NCI-H524 treated with DMSO at 0.1 percent for 48 hours (cell line): Measurements from ENCODE around the gene NFX1.
"Not testable (repeated sequence)": the region's sequence is repeated elsewhere in the genome, so short reads cannot be mapped to it uniquely, and the experiment has no call there.

Experiments
- DNase-seq: peaks from one replicate; lab custom pipeline; 2025; lab: John Stamatoyannopoulos, UW

The NFX1 gene

DNA sequence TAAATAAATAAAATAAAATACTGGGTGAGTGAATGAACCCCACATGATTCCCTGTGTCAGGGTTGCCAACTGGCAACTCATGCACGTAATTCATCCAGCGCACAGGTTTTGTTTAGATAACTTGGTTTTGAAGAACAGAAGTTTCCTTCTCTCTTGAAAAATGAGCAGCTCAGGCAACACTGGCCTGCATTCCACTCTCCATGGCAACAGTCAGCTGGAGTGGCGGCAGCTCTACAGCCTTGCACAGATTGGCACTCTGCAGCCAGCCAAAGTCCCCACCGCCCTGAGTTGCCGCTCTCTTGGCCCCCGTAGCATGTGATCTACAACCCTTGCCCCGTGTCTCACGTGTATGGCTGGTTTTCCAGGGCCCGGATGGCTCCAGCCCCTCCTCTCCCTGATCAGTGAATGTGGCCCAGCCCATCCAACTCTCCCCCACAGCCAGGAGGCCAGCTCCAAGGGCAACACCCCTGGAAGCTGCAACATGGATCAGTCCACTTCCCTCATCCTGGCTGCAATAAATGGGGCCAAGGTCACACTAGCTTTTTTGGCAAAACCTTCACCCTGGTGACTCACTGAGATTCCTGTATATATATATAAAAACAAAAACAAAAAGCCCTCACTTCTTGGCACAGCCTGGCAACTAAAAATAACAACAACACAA is 100.9 kb downstream of the NFX1 start:
- not testable (repeated sequence) for DNase-seq

DNA sequence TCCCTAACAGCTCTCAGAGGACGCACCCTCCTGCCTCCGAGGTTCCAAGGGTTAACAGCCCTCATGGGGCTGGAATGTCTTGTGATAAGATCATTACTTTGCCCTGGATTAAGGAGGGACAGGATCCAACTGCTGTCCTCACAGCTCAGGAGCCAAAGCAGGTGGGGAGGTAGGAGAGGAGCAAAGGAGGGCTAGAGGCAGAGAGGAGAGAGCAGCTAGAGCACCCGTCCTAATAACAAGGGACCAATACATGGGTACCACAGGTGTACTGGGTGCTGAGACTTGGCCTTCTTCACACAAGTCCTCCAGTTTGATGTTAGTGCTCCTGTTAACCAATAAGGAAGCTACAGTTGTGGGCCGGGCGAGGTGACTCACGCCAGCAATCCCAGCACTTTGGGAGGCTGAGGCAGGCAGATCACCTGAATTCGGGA is 102.3 kb downstream of the NFX1 start:
- not testable (repeated sequence) for DNase-seq

DNA sequence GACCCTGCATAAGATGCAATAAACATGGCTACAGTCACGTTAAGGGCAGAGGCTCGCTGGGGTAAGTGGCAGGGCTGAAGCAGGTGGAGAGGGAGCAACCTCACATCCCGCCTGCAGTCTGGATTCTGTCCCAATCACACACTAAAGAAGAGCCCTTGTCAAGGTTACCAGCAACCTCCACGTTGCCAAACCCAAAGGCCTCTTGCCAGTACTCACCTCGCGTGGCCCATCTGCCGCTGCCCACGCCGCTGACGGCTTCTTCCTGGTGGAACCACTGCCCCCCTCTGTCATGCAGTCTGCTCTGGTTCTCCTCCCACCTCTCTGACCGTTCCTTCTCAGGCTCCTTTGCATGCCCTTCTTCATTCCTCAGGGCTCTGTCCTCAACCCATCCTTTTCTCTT is 103.3 kb downstream of the NFX1 start:
- DNase-seq, result no peak

DNA sequence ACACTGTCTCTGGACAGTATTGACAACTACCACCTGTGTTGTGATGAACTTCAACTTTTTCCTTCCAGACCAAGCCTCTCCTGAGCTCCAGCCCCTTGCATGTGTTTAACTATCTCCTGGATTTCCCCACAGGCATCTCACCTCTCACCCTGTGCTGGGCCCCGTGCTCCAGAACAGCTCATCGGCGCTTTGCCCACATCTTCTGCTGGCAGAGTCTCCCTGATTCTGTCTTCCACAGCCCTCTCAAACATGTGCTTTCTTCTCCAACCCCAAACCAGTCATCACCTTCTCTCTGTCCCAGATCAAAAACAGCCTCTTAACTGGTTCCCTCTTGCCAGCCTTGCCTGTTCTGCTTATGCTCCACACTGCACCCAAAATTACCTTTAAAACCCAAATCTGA is 103.7 kb downstream of the NFX1 start:
- DNase-seq, result not testable (repeated sequence)

DNA sequence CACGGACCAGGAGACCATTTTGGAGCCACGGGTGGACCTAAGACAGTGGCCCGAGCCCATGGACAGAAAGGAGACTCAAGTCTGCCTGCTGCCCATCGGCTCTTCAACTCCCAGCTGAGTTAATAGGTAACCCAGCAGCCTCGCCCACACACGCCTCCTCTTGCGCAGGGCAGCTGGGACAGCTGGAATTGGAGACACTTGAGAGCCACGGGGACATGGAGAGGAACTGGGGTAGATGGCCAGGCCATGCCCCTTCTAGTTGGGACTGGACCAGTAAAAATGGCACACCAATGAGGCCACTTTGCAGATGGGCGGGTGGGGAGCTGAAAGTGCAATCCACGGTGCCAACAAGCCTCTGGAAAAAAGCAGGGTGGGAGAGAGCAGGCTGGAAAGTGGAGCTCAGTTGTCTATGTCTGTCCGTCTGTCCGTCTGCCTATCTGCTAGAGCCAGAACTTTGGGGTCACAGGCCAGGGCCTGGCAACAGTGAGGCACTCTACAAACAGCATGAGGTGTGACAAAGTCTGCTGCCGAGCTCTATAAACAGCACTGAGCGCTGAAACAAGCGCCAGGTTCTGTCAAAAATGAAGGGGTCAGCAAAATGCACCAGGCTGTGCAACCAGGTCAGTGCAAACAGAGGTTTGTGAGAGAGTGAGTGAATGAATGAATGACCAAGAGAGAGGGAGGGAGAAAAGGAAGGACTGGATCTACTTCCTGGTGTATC is 105.0 kb downstream of the NFX1 start:
- not testable (repeated sequence) for DNase-seq

DNA sequence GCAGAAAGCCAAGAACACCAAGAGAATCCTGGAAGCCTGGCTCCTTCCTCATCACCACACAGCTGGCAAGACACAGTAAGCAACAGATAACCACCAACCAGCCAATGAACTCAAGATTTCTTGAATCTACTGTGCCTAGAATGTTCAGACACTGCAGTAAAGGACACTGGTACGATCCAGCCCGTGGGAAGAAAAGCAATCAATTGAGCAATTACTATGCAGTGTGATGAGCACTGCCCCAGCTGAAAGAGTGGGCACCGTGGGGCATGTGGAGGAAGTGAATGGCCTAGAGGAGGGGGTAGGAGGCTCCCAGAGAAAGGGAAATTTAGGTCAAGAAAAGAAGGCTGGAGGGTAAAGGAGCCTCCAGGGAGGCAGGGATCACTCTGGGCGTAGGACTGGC is 107.5 kb downstream of the NFX1 start:
- DNase-seq, result not testable (repeated sequence)

DNA sequence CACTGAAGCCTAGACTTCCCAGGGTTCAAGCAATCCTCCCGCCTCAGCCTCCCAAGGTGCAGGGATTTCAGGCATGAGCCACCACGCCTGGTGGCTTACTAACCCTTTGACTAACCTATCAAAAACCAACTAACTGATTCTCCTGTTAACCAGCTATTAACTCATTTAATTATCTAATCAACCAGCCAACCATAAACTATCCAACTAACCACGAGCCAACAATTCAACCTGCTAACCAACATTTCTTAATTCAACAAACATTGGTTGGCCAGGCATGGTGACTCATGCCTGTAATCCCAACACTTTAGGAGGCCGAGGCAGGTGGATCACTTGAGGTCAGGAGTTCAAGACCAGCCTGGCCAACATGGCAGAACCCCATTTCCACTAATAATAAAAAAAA is 108.7 kb downstream of the NFX1 start:
- not testable (repeated sequence) for DNase-seq

DNA sequence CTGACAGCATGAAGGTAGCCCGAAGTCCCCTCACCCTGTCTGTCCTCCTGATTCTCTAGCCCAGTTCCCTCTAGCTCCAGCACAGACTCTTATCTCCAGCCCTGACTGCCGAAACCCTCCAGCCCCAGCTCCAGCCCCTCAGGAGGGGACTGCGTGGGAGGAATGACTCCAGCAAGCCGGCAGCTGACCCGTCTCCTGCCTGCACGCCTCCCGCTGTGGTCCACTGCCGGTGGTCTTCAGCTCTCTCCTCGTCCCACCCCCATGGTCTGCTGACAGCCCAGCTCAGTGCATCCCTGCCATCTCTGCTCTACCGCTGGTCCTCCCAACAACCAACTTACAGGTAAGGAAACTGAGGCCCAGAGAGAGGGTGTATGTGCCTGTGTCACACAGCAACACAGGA is 111.5 kb downstream of the NFX1 start:
- not testable (repeated sequence) for DNase-seq

DNA sequence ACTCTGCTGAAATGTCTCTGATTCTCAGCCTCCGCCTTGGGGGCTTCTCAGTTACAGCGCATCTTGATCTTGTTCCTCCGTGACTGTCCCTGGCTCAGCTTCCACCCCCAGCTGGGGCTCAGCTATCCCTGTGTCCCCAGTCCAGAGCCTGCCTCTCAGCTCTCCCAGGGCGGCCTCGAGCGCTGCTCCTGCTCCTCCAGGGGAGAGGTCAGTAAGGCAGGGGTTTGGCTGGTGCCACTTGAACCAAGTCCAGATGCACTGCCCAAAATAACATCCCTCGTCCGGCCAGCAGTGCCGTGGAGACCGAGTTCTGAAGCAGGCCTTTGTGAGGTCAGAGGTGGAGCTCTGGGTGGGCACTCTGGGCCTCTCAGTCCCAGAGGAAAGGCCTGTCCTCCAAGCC is 112.1 kb downstream of the NFX1 start, which contains the start of gene AQP7:
Gene AQP7 (minus strand): TSS at position 198 of the 400 bp plus-strand sequence. CDS start 1,306 bp downstream, outside the sequence.
- not testable (repeated sequence) for DNase-seq

DNA sequence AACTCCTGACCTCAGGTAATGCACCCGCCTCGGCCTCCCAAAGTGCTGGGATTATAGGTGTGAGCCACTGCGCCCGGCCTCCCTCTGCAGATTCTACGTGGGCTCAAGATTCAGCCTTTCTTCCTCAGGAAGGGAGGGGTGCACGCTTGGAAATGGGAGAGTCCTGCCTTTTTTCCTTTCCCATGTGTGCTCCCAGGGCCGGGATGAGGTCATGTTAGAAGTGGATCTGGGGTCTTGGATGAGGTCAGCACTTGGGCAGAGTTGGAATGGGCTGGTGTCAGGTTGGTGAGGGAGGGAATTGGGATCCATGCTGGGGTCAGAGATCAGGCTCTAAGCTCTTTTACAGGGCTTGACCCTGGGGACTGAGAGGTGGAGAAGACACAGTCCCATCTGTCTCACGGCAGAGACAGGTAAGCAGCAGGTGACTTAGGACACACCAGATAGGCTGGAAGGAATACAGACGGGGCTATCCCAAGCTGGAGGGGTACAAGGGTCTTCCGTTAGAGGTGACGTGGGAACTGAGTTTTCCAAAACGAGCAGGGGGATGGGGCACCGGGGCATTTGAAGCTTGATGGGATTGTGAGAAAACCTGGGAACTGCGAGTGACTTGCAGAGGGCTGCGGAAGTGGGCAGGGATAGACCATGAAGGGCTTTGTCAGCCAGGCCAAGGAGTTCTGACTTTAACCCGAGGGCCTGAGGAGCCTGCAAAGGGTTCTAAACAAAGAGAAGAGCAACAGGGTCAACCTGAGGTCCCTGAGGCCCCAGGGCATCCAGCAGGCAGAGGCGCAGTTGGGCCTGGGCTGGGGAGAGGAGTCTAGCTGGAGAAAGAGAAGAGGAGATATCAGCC is 113.8 kb downstream of the NFX1 start:
- DNase-seq, result no peak

DNA sequence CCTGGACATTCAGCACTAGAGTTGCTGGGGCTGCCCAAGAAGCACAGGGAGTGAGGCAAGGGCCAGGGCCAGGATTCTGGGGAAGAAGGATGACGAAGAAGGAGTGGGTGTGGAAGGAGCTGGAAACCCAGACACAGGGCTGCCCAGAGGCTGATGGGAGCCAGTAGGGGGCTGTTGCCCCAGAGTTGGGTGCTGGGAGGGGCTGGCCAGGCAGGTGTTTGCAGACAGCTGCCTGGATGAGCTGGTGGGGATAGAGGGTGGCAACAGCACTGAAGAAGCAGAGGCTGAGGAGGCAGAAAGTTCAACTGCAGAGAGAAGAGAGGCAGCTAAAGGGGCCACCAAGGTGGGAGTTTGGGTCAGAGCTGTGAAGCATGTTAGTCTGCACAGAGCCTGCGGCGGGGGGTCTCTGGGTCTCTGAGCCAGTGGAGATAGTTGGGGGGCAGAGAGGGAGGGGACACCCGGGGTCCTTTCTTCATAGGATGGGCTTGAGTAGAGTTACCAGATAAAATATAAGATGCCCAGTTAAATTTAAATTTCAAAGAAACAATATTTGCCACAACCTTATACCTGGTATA is 114.6 kb downstream of the NFX1 start:
- no peak for DNase-seq

DNA sequence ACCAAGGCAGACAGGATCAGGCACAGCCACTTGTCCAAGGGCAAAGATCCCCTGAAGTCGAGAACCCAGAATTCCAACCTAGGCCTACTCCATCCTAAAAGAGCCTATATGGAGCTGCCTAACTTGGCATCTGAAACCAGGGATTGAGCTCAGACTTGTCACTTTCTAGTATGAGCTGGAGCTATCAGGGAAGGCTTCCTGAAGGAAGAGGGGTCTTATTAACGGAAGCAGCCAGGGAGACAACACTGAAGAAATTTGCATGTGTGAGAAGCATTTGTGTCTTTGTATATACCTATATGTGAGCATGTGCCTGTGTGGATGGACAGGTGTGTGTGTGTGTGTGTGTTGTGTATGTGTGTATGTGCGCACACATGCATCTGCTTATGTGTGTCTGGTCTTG is 116.7 kb downstream of the NFX1 start:
- DNase-seq, result no peak

DNA sequence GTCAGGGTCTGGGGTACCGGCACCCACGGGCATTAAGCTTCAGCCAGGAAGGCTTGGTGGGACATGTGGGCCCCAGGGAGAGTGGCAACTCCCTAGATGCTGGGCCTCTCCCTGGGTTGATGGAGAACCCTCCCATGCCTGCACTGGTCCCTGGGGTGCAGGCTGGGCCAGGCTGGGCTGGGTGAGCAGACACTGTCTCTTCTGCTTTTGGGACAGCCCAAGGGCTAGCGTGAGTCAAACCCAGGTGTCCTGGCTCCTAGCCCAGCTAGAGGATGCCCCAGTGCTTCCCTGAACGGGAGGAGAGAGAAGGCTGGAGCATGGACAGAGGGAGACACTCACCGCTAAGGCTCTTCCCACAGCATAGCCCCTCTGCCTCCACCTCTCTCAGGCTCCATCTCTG is 117.8 kb downstream of the NFX1 start:
- DNase-seq, result no peak

DNA sequence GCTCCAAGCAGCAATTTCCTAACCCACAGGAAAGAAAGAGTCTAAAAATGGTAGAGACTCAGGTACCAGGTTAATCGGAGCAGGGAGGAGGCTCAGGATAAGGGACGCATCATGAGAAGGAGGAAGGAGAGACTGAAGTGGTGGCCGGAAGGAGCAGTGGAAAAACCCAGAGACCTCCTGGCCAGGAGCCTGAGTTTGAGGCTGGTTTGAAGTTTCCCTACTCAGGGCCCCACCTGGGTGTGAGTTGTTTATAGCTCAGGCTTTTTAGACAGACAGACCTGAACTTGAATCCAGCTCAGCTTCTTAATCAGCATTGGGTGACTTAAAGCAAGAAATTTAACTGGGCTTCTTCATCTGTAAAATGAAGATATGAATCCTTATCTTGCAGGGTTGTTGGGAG is 124.0 kb downstream of the NFX1 start:
- DNase-seq, result no peak

DNA sequence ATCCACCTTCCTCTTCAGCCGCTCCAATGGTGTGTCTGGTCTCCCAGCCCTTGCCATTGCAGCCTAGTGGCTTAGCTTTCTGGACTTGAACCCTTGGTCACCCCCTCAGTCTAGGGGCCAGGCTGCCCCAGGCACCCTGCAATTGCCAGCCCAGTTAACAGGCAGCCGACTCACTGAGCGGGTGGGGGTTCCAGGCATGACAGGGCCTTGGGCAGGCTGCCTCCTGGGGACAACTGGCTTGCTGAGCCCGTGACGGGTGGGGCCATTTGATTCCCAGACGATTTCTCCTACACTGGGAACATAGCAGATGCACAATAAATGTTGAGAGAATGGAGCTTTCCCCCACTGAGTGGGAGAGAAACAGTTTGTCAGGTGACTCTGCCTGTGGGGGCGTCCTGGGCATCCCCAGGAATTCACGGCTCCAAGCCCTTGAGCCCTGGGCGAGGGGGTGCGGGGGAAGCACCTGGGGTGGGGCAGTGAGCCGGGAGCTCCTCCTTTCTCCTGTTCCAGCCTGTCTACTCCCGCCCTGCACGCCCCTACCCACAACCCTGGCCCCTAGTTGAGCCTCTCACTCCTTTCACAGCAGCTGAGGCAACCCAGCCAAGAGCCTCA is 124.7 kb downstream of the NFX1 start:
- no peak for DNase-seq

DNA sequence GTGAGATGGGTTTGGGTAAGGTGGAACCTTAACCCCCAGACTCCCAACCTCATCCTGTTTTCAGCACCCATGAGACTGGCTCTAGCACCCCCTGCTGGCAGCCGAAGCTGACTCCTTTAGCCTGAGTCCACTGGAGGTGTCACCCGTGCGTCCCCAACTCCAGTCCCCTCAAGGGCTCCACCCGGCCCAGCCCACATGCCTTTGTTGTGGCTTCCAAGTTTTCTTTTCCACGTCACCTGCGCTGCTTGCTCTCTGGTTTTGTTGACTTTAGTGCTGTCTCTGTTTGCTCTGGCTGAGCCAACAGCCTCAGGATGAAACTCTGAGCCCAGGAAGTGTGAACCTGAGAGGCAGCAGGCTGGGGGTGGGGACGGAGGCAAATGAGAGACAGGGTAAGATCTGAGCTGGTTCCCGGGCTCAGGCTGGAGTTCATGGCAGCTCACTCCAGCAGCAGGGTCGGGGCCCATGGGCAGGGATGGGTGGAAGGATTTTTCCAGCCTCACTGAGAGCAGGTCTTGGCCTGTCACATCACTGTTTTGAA is 125.3 kb downstream of the NFX1 start:
- DNase-seq, result no peak

DNA sequence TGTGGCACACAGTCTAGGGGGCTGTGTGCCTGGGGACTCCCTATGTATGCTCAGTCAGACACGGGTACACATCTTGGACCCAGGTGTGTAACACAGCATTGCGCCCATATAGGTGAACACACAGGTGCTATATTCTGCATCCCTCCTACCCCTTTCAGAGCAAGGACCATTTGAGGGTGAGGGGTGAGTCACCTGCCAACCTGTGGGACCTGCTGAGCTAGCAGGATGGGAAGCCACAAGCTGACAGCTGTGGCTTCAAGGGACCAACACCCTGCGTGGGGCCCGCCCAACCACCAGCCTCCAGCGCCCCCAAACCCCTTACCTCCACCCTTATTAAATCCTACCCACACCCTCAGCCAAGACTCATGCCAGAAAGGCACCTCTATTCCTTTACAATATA is 126.7 kb downstream of the NFX1 start:
- DNase-seq, result no peak

DNA sequence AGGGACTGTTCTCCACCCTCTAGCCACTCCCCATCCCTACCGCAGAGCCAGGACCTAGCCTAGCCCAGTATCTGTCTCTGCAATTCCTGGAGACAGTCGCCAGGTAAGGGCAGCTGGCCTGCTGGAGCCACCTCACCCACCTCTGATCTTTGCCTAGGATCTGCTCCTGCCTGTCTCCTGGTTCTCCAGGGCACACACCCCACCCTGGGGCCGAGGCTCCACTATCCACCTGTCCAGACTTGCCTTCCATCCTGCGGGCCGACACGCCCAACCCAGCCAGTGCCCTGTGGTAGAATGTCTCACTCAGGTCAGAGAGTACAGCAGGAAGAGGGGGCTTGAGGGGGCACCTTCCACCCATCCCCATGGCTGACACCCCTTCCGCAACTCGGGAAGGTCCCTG is 127.8 kb downstream of the NFX1 start:
- DNase-seq, result no peak

DNA sequence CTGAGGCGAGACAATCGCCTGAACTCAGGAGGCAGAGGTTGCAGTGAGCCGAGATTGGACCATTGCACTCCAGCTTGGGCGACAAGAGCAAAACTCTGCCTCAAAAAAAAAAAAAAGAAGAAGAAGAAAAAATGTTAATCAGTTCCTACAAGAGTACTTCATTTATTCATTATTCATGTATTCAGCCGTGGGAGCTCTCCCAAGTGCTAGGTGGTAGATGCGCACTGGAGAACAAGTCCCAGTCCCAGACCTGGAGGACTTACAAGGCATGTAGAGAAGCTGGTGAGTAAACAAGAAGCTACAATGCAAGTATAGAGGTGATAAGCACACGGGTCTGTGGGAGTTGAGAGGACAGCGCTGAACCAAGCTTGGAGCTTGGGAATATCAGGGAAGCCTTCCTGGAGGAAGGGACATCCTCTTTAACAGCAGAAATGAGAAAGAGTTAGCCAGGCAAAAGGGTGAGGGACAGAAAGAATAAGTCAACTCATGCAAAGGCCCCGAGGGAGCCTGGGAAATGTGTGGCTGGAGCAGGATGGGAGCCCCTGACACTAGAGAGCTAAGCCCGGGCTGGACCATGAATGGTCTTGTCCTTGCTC is 129.5 kb downstream of the NFX1 start:
- no peak for DNase-seq
